HepG2 (cell line): ENCODE data around the gene KCTD1. TPM values are rescaled to one million over a fixed set of nuclear protein-coding genes. Genes with fewer than 3 reads are reported as not detected.

Experiments used
- ATAC-seq: fragments of 200-7000 bp; cut with Tn5 transposase; 3 replicates; pipeline ENCODE4 v1.9.1; 2020; ENCODE audit warnings: mild to moderate bottlenecking, moderate library complexity
- BruUV-seq: library from RNA; stranded (reverse); fragments of 400-500 nt; replicated peaks from 2 replicates; lab custom pipeline; 2021; lab: Mats Ljungman, UMichigan
- CTCF ChIA-PET: fragments of 300-600 bp; formaldehyde crosslinking; extraction: SDS; loops from one replicate; lab custom pipeline; 2021; ENCODE audit warnings: low total read pairs, inconsistent platforms, low intra/inter-chr PET ratio; lab: Yijun Ruan, JAX
- POLR2A ChIA-PET: fragments of 350-600 bp; sonication (Branson Sonifier 250); formaldehyde crosslinking; loops from one replicate; lab custom pipeline; 2020; ENCODE audit warnings: antibody characterized with exemption, inconsistent platforms; lab: Yijun Ruan, JAX
- DNase-seq: peaks from one replicate; pipeline ENCODE4 v3.0.0-alpha.2; 2015; ENCODE audit warnings: low spot score
- FAIRE-seq: peaks from 3 replicates; lab custom pipeline; 2011; peaks lifted over from hg19 to GRCh38; lab: Jason Lieb, UNC
- H2AFZ ChIP-seq: one replicate; pipeline ENCODE4 v1.6.1; 2011; ENCODE audit warnings: low read length, inconsistent platforms
- H3K27ac ChIP-seq: fragments of 300-600 bp; 3 replicates; pipeline ENCODE4 v1.8.0; 2011; ENCODE audit warnings: mixed run types, mild to moderate bottlenecking, mixed read lengths, low read length, inconsistent platforms; ENCODE audit not compliant: insufficient read depth; ENCODE audit errors: extremely low read length
- H3K27me3 ChIP-seq, 2 experiments: fragments of 200-600 bp in 1 of 2; 2 replicates in 1 of 2; 3 replicates in 1 of 2; pipeline versions ENCODE4 v1.6.0 to v1.8.0; 2011; ENCODE audit warnings: low read length in 2 of 2, mild to moderate bottlenecking in 2 of 2, moderate library complexity in 2 of 2, inconsistent platforms in 1 of 2; ENCODE audit not compliant: insufficient read depth in 2 of 2, control insufficient read depth in 1 of 2
- H3K36me3 ChIP-seq, 2 experiments: fragments of 200-600 bp in 1 of 2; replicated peaks in 1 of 2; 2 replicates in 1 of 2; 3 replicates in 1 of 2; pipeline versions ENCODE4 v1.5.1 to v1.8.0; 2011; ENCODE audit warnings: low read length in 2 of 2, inconsistent platforms in 1 of 2; ENCODE audit not compliant: insufficient read depth in 2 of 2, control insufficient read depth in 1 of 2
- H3K4me1 ChIP-seq: 2 replicates; pipeline ENCODE4 v1.5.1; 2012; ENCODE audit warnings: low read length, inconsistent platforms; ENCODE audit not compliant: insufficient read depth
- H3K4me2 ChIP-seq: 2 replicates; pipeline ENCODE4 v1.6.0; 2011; ENCODE audit warnings: low read depth, low read length, inconsistent platforms
- H3K4me3 ChIP-seq, 3 experiments: fragments of 200-600 bp in 1 of 3; sonication (generic), shearing (Covaris generic) in 1 of 3; replicated peaks in 1 of 3; 2 replicates each; pipeline ENCODE4 v1.5.1; 2011 to 2016; ENCODE audit warnings: low read length in 3 of 3, inconsistent platforms in 2 of 3, low read depth in 2 of 3, mild to moderate bottlenecking in 2 of 3, control low read depth in 1 of 3, mixed read lengths in 1 of 3; ENCODE audit not compliant: insufficient read depth in 1 of 3
- H3K79me2 ChIP-seq: one replicate; pipeline ENCODE4 v1.6.1; 2011; ENCODE audit warnings: low read length, inconsistent platforms; ENCODE audit not compliant: insufficient read depth
- H3K9ac ChIP-seq: 2 replicates; pipeline ENCODE4 v1.6.0; 2011; ENCODE audit warnings: mild to moderate bottlenecking, low read depth, low read length, inconsistent platforms; ENCODE audit not compliant: insufficient read depth
- H3K9me3 ChIP-seq: 2 replicates; pipeline ENCODE4 v1.5.1; 2012; ENCODE audit warnings: mild to moderate bottlenecking, low read length
- H4K20me1 ChIP-seq: 2 replicates; pipeline ENCODE4 v1.6.0; 2011; ENCODE audit warnings: inconsistent platforms, mild to moderate bottlenecking, low read length, moderate library complexity; ENCODE audit not compliant: insufficient read depth
- YEATS2 ChIP-seq: sonication (generic); formaldehyde crosslinking; IDR thresholded peaks from 2 replicates; pipeline ENCODE4 v1.4.0; 2020; ENCODE audit warnings: missing genetic modification reagents, borderline replicate concordance
- ZFYVE20 ChIP-seq: sonication (generic); formaldehyde crosslinking; IDR thresholded peaks from 2 replicates; pipeline ENCODE4 v1.8.0; 2023; ENCODE audit warnings: low read depth, mild to moderate bottlenecking, moderate library complexity, missing genetic modification reagents, borderline replicate concordance
- ZNF552 ChIP-seq: sonication (generic); formaldehyde crosslinking; IDR thresholded peaks from 2 replicates; pipeline ENCODE4 v1.9.0; 2022; ENCODE audit warnings: missing genetic modification reagents, mild to moderate bottlenecking, borderline replicate concordance
- ZNF652 ChIP-seq: IDR thresholded peaks from 2 replicates; pipeline ENCODE4 v1.6.1; 2016; ENCODE audit warnings: low read depth, borderline replicate concordance
- ZNF788 ChIP-seq: sonication (generic); formaldehyde crosslinking; IDR thresholded peaks from 2 replicates; pipeline ENCODE4 v1.5.0; 2020; ENCODE audit warnings: mild to moderate bottlenecking, missing genetic modification reagents, borderline replicate concordance
- ZZZ3 ChIP-seq: sonication (generic); formaldehyde crosslinking; IDR thresholded peaks from 2 replicates; pipeline ENCODE4 v1.4.0; 2020; ENCODE audit warnings: missing genetic modification reagents, mild to moderate bottlenecking, borderline replicate concordance
- WGBS: methylation state at CpG from one replicate; pipeline ENCODE4 v1.1.6; 2017; ENCODE audit warnings: low lambda C conversion rate; 5-methylcytosine and 5-hydroxymethylcytosine counted together
- in situ Hi-C: cut with HindIII; loops from 2 replicates; pipeline ENCODE4 v1.10.0; 2017; ENCODE audit warnings: low pct_unique_long_range_greater_than_20kb; ENCODE audit not compliant: extremely low pct_ligation_motif_present
- intact Hi-C: fragments of 100-400 bp; cut with micrococcal nuclease; formaldehyde crosslinking; loops from one replicate; pipeline ENCODE4 v1.10.0; 2022; ENCODE audit not compliant: unreplicated experiment
- polyA plus RNA-seq, 8 experiments: library from polyadenylated mRNA; depleted of rRNA in 3 of 8; stranded (reverse) in 7 of 8; unstranded in 1 of 8; fragments of >200 nt; fragmentation: Illumina TruSeq in 4 of 8; extraction: Trizol in 4 of 8; gene quantifications; 2 replicates each; pipeline versions ENCODE4 v1.2.1 to v1.2.3, GENCODE V29; 2011 to 2016; ENCODE audit warnings: low read depth in 4 of 8, missing spikeins in 1 of 8, mixed read lengths in 1 of 8; ENCODE audit not compliant: insufficient read depth in 1 of 8
- total RNA-seq, 5 experiments: library from RNA; depleted of rRNA; stranded (reverse); fragments of >200 nt; fragmentation: Illumina TruSeq; extraction: Trizol; gene quantifications; 2 replicates each; pipeline ENCODE4 v1.2.3, GENCODE V29; 2016; ENCODE audit warnings: low read depth in 1 of 5
- TF ChIP-seq, protein P1 (sequence below): sonication (generic); formaldehyde crosslinking; IDR thresholded peaks from 2 replicates; pipeline ENCODE4 v1.4.0; 2020; ENCODE audit warnings: missing genetic modification reagents
- TF ChIP-seq, protein P2 (sequence below): sonication (generic); formaldehyde crosslinking; IDR thresholded peaks from 2 replicates; pipeline ENCODE4 v1.5.1; 2020; ENCODE audit warnings: missing genetic modification reagents, mild to moderate bottlenecking, borderline replicate concordance

KCTD1 gene
- total and polyA plus RNA-seq, 2 of the 13 experiments (the other 11 are each of a cell fraction or from before 2014, with no cell fraction given) = 2.7 to 6.8 TPM

DNA sequence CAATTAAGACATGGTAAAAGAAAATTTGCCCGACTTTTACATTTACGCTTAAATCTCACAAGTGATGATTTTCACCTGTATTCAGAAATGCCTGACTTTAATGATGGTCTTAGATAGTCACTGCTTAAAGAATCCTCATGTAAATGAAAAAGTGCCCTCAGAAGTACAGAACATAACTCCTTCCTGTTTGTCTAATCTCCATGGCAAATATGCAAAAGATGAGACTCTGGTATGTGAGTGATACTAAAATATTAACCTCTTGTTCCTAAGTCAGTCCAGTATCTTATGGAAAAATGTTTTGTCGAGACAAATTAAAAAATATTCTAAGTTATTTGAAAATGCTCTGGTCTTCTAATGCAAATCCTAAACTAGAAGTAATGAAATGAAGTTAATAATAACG lies 29.2 kb downstream of the KCTD1 start:
- intact Hi-C loops = no loop called here
- FAIRE-seq (no peak), DNase-seq (no peak)
- no peaks in the 10 kb centered on the region for H3K9me3 ChIP-seq
- H3K79me2 ChIP-seq = no peaks in the 10 kb centered on the region
- CTCF ChIA-PET = no interaction called here
- H3K4me1 ChIP-seq = 0 out of 2 replicates have a peak, but pooled peaks cover 4% of the 10 kb centered on the region
- POLR2A ChIA-PET = no interaction called here
- in situ Hi-C loops = no loop called here
- TF ChIP-seq, protein P1, sequence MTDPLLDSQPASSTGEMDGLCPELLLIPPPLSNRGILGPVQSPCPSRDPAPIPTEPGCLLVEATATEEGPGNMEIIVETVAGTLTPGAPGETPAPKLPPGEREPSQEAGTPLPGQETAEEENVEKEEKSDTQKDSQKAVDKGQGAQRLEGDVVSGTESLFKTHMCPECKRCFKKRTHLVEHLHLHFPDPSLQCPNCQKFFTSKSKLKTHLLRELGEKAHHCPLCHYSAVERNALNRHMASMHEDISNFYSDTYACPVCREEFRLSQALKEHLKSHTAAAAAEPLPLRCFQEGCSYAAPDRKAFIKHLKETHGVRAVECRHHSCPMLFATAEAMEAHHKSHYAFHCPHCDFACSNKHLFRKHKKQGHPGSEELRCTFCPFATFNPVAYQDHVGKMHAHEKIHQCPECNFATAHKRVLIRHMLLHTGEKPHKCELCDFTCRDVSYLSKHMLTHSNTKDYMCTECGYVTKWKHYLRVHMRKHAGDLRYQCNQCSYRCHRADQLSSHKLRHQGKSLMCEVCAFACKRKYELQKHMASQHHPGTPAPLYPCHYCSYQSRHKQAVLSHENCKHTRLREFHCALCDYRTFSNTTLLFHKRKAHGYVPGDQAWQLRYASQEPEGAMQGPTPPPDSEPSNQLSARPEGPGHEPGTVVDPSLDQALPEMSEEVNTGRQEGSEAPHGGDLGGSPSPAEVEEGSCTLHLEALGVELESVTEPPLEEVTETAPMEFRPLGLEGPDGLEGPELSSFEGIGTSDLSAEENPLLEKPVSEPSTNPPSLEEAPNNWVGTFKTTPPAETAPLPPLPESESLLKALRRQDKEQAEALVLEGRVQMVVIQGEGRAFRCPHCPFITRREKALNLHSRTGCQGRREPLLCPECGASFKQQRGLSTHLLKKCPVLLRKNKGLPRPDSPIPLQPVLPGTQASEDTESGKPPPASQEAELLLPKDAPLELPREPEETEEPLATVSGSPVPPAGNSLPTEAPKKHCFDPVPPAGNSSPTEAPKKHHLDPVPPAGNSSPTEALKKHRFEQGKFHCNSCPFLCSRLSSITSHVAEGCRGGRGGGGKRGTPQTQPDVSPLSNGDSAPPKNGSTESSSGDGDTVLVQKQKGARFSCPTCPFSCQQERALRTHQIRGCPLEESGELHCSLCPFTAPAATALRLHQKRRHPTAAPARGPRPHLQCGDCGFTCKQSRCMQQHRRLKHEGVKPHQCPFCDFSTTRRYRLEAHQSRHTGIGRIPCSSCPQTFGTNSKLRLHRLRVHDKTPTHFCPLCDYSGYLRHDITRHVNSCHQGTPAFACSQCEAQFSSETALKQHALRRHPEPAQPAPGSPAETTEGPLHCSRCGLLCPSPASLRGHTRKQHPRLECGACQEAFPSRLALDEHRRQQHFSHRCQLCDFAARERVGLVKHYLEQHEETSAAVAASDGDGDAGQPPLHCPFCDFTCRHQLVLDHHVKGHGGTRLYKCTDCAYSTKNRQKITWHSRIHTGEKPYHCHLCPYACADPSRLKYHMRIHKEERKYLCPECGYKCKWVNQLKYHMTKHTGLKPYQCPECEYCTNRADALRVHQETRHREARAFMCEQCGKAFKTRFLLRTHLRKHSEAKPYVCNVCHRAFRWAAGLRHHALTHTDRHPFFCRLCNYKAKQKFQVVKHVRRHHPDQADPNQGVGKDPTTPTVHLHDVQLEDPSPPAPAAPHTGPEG (CRISPR knock-in tag) = no peak
- TF ChIP-seq ZNF788 (CRISPR knock-in tag) (no peak), ZNF652 (CRISPR knock-in tag) (no peak), ZFYVE20 (CRISPR knock-in tag) (no peak), ZZZ3 (CRISPR knock-in tag) (no peak), YEATS2 (CRISPR knock-in tag) (no peak), ZNF552 (CRISPR knock-in tag) (no peak)
- TF ChIP-seq, protein P2, sequence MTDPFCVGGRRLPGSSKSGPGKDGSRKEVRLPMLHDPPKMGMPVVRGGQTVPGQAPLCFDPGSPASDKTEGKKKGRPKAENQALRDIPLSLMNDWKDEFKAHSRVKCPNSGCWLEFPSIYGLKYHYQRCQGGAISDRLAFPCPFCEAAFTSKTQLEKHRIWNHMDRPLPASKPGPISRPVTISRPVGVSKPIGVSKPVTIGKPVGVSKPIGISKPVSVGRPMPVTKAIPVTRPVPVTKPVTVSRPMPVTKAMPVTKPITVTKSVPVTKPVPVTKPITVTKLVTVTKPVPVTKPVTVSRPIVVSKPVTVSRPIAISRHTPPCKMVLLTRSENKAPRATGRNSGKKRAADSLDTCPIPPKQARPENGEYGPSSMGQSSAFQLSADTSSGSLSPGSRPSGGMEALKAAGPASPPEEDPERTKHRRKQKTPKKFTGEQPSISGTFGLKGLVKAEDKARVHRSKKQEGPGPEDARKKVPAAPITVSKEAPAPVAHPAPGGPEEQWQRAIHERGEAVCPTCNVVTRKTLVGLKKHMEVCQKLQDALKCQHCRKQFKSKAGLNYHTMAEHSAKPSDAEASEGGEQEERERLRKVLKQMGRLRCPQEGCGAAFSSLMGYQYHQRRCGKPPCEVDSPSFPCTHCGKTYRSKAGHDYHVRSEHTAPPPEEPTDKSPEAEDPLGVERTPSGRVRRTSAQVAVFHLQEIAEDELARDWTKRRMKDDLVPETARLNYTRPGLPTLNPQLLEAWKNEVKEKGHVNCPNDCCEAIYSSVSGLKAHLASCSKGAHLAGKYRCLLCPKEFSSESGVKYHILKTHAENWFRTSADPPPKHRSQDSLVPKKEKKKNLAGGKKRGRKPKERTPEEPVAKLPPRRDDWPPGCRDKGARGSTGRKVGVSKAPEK = no peak
- TF ChIP-seq, all 625 proteins: peak for 0
- no peak overlapping the region for H3K27ac ChIP-seq
- no peak for ATAC-seq
- no peak overlapping the region for H3K4me2 ChIP-seq
- H3K36me3 ChIP-seq = no peaks in the 10 kb centered on the region
- no peaks in the 10 kb centered on the region for H4K20me1 ChIP-seq
- H3K27me3 ChIP-seq = no peaks in the 10 kb centered on the region
- no peak overlapping the region for H3K9ac ChIP-seq
- WGBS = 96% methylated on average over 4 of the region's 4 CpGs
- H3K4me3 ChIP-seq = no peak overlapping the region
- no TSS peak for BruUV-seq
- H2AFZ ChIP-seq = no peak overlapping the region
